GM12878 (cell line): Measurements from ENCODE around the gene PHF11. TPM values are rescaled to one million over a fixed set of nuclear protein-coding genes. Genes with fewer than 3 reads are reported as not detected.

Experiments
- ATAC-seq: fragments of 200-7000 bp; cut with Tn5 transposase; 3 replicates; pipeline ENCODE4 v1.9.1; 2020; ENCODE audit warnings: mild to moderate bottlenecking, moderate library complexity
- BruUV-seq: library from RNA; stranded (reverse); fragments of 400-500 nt; replicated peaks from 2 replicates; lab custom pipeline; 2021; lab: Mats Ljungman, UMichigan
- CTCF ChIA-PET: fragments of 300-600 bp; sonication (Branson Sonifier 250); formaldehyde crosslinking; extraction: SDS; loops from one replicate; lab custom pipeline; 2021; ENCODE audit warnings: inconsistent platforms; lab: Yijun Ruan, JAX
- POLR2A ChIA-PET: fragments of 350-600 bp; formaldehyde crosslinking; extraction: SDS; loops from one replicate; lab custom pipeline; 2021; ENCODE audit warnings: inconsistent platforms; lab: Charles Lee
- RAD21 ChIA-PET: fragments of 300-600 bp; sonication (Branson Sonifier 250); formaldehyde crosslinking; loops from one replicate; lab custom pipeline; 2023; ENCODE audit warnings: antibody characterized with exemption; ENCODE audit not compliant: unreplicated experiment; lab: Charles Lee
- SMC1A ChIA-PET: fragments of 300-600 bp; sonication (Branson Sonifier 250); formaldehyde crosslinking; loops from one replicate; lab custom pipeline; 2023; ENCODE audit not compliant: unreplicated experiment, uncharacterized antibody; lab: Charles Lee
- DNase-seq: peaks from one replicate; pipeline ENCODE4 v3.0.0-alpha.2; 2011; ENCODE audit warnings: low read depth, low spot score
- FAIRE-seq: peaks from 3 replicates; lab custom pipeline; 2011; peaks lifted over from hg19 to GRCh38; lab: Jason Lieb, UNC
- H2AFZ ChIP-seq: 2 replicates; pipeline ENCODE4 v1.6.0; 2011; ENCODE audit warnings: low read depth, low read length, control low read depth; ENCODE audit not compliant: control insufficient read depth
- H3K27ac ChIP-seq: 2 replicates; pipeline ENCODE4 v1.5.1; 2011; ENCODE audit warnings: control low read depth; ENCODE audit not compliant: control insufficient read depth, insufficient read depth
- H3K27me3 ChIP-seq, 2 experiments: replicated peaks in 1 of 2; 2 replicates each; pipeline versions ENCODE4 v1.6.0 to v1.6.1; 2011; ENCODE audit warnings: low read length in 1 of 2; ENCODE audit not compliant: control insufficient read depth in 2 of 2, insufficient read depth in 2 of 2
- H3K36me3 ChIP-seq, 2 experiments: 2 replicates each; pipeline ENCODE4 v1.5.1; 2011; ENCODE audit warnings: low read length in 1 of 2; ENCODE audit not compliant: control insufficient read depth in 2 of 2, insufficient read depth in 2 of 2
- H3K4me1 ChIP-seq: 2 replicates; pipeline ENCODE4 v1.6.1; 2011; ENCODE audit warnings: mild to moderate bottlenecking, low read length, moderate library complexity, mixed read lengths; ENCODE audit not compliant: control insufficient read depth, insufficient read depth
- H3K4me2 ChIP-seq: 2 replicates; pipeline ENCODE4 v1.6.0; 2011; ENCODE audit warnings: control low read depth; ENCODE audit not compliant: control insufficient read depth, insufficient read depth
- H3K4me3 ChIP-seq: fragments of 200-600 bp; sonication (generic); 2 replicates; pipeline ENCODE4 v1.5.1; 2016
- H3K79me2 ChIP-seq: 2 replicates; pipeline ENCODE4 v1.6.0; 2011; ENCODE audit warnings: low read length; ENCODE audit not compliant: control insufficient read depth, insufficient read depth
- H3K9ac ChIP-seq: 2 replicates; pipeline ENCODE4 v1.8.0; 2011; ENCODE audit warnings: low read length, control low read depth, mixed read lengths; ENCODE audit not compliant: control insufficient read depth, insufficient read depth
- H3K9me3 ChIP-seq: replicated peaks from 3 replicates; pipeline ENCODE4 v1.5.1; 2011; ENCODE audit warnings: mild to moderate bottlenecking, low read length; ENCODE audit not compliant: control insufficient read depth, insufficient read depth
- H4K20me1 ChIP-seq: 2 replicates; pipeline ENCODE4 v1.6.0; 2011; ENCODE audit not compliant: control insufficient read depth, insufficient read depth
- ATF2 ChIP-seq: IDR thresholded peaks from 2 replicates; pipeline ENCODE4 v1.6.1; 2012; ENCODE audit warnings: low read length, inconsistent platforms
- BCLAF1 ChIP-seq: fragments of 450-650 bp; IDR thresholded peaks from 2 replicates; pipeline ENCODE4 v1.6.1; 2017; ENCODE audit warnings: antibody characterized with exemption, mild to moderate bottlenecking, moderate library complexity
- BMI1 ChIP-seq: fragments of 450-650 bp; IDR thresholded peaks from 2 replicates; pipeline ENCODE4 v1.6.1; 2016; ENCODE audit warnings: mild to moderate bottlenecking, moderate library complexity, borderline replicate concordance
- CHD2 ChIP-seq: IDR thresholded peaks from 2 replicates; pipeline ENCODE4 v1.6.1; 2011; ENCODE audit warnings: low read depth, low read length, improper control_type of control experiment, borderline replicate concordance
- CREB1 ChIP-seq: IDR thresholded peaks from 2 replicates; pipeline ENCODE4 v1.6.1; 2012; ENCODE audit warnings: low read depth, mild to moderate bottlenecking, inconsistent platforms
- EED ChIP-seq: sonication (generic); IDR thresholded peaks from 2 replicates; pipeline ENCODE4 v1.6.1; 2016; ENCODE audit warnings: antibody characterized with exemption, low read depth
- ESRRA ChIP-seq: IDR thresholded peaks from 2 replicates; pipeline ENCODE4 v1.6.1; 2012; ENCODE audit warnings: mild to moderate bottlenecking, low read length, improper control_type of control experiment
- EZH2 ChIP-seq: IDR thresholded peaks from 2 replicates; pipeline ENCODE4 v1.6.1; 2012; ENCODE audit warnings: low read depth, mild to moderate bottlenecking, control low read depth, inconsistent platforms, low read length, borderline replicate concordance; ENCODE audit not compliant: control insufficient read depth
- MYC ChIP-seq: IDR thresholded peaks from 2 replicates; pipeline ENCODE4 v1.6.1; 2011; ENCODE audit warnings: mild to moderate bottlenecking, low read length, moderate library complexity, inconsistent platforms; ENCODE audit not compliant: insufficient read depth, insufficient replicate concordance, insufficient read length, severe bottlenecking
- SRF ChIP-seq, 2 experiments: IDR thresholded peaks; 2 replicates each; pipeline ENCODE4 v1.6.1; 2011; ENCODE audit warnings: low read depth in 2 of 2, low read length in 2 of 2, mild to moderate bottlenecking in 1 of 2, moderate library complexity in 1 of 2
- TCF12 ChIP-seq: IDR thresholded peaks from 2 replicates; pipeline ENCODE4 v1.6.1; 2011; ENCODE audit warnings: low read depth, mild to moderate bottlenecking, low read length
- ZNF274 ChIP-seq: IDR thresholded peaks from one replicate; pipeline ENCODE4 v1.8.0; 2011; ENCODE audit not compliant: insufficient read length, insufficient read depth
- ZNF687 ChIP-seq: fragments of 450-650 bp; IDR thresholded peaks from 2 replicates; pipeline ENCODE4 v1.6.1; 2017; ENCODE audit warnings: mild to moderate bottlenecking, moderate library complexity
- WGBS: methylation state at CpG from one replicate; pipeline ENCODE4 v1.1.6; 2016; ENCODE audit warnings: low lambda C conversion rate; ENCODE audit not compliant: insufficient replicate concordance, insufficient coverage; ENCODE audit errors: missing lambda C conversion rate; 5-methylcytosine and 5-hydroxymethylcytosine counted together
- in situ Hi-C: fragments of 300-500 bp; cut with MboI; formaldehyde crosslinking; loops from 9 replicates; pipeline ENCODE4 v1.14.3; 2018; ENCODE audit warnings: mixed read lengths
- intact Hi-C: fragments of 100-400 bp; cut with micrococcal nuclease; formaldehyde crosslinking; loops from one replicate; pipeline ENCODE4 v1.14.2; 2022; ENCODE audit not compliant: unreplicated experiment
- polyA plus RNA-seq, 11 experiments: library from polyadenylated mRNA; depleted of rRNA in 4 of 11; unstranded in 6 of 11; stranded (reverse) in 5 of 11; fragments of >200 nt; fragmentation: Nextera tagmentation in 4 of 11; fragmentation: Illumina TruSeq in 1 of 11; extraction: Ambion mirVana in 4 of 11; extraction: Trizol in 1 of 11; gene quantifications; 1 replicate in 1 of 11; 2 replicates in 10 of 11; pipeline versions ENCODE4 v1.2.1 to v1.2.3, GENCODE V29; 2011 to 2016; ENCODE audit warnings: inconsistent platforms in 2 of 11, missing spikeins in 2 of 11, low read depth in 1 of 11
- total RNA-seq, 4 experiments: library from RNA; depleted of rRNA in 3 of 4; stranded (reverse); fragments of >200 nt in 3 of 4; fragmentation: Illumina TruSeq in 1 of 4; extraction: Trizol in 1 of 4; gene quantifications; 2 replicates each; pipeline versions ENCODE4 v1.2.1 to v1.2.3, GENCODE V29; 2013 to 2021

PHF11 gene
- total and polyA plus RNA-seq, 10 of the 15 experiments (the other 5 are each of a cell fraction or from before 2014, with no cell fraction given) = 16.9 to 77.3 (median 32.7) TPM

- TF ChIP-seq ATF2 = no peak
- TF ChIP-seq TCF12 = no peak
- TF ChIP-seq BCLAF1 = no peak
- TF ChIP-seq CHD2 = no peak
- TF ChIP-seq MYC = no peak
- TF ChIP-seq SRF (IDR thresholded peaks at IDR 0.05; ENCODE audit: low read depth in 2 of 2, low read length in 2 of 2) = no peak
These were observed 40.6 kb downstream of the PHF11 start (continued) for GRCh38 chr13:49536144-49536873.

GRCh38 chr13:49538404-49538803 is 42.7 kb downstream of the PHF11 start:
- Histone ChIP-seq H3K79me2 (no peaks in the 10 kb centered on the region), H3K36me3 (peaks cover 0 to 5% of the 10 kb centered on the region in 2 experiments; a peak in 2 of 4 replicates), H3K9ac (no peak overlapping the region), H3K4me1 (peaks cover 7% of the 10 kb centered on the region), H4K20me1 (no peaks in the 10 kb centered on the region), H3K9me3 (no peaks in the 10 kb centered on the region), H3K27me3 (no peaks in the 10 kb centered on the region), H3K27ac (no peak overlapping the region), H2AFZ (no peak overlapping the region), H3K4me3 (no peak overlapping the region), H3K4me2 (no peak overlapping the region)
- ChIA-PET RAD21 (no interaction called here), POLR2A (interaction anchor here (0.6 kb wide), 1 partner anchor 463 kb away, joined by 3 read pairs; no protein-coding TSS in a partner anchor), CTCF (no interaction called here), SMC1A (interaction anchor here (1.8 kb wide), 1 partner anchor 14 kb away, joined by 3 read pairs; no protein-coding TSS in a partner anchor)
- BruUV-seq = no TSS peak
- WGBS = 100% methylated on average over 2 of the region's 2 CpGs
- ATAC-seq (no peak), FAIRE-seq (no peak), DNase-seq (no peak)
- intact Hi-C loops (no loop called here), in situ Hi-C loops (no loop called here)
- TF ChIP-seq CREB1 (no peak), BMI1 (no peak), ESRRA (no peak), EZH2 (no peak), EED (no peak), ZNF274 (no peak), ZNF687 (no peak)
